Measurements from ENCODE around the gene PCMT1. TPM values are rescaled to one million over a fixed set of nuclear protein-coding genes. Genes with fewer than 3 reads are reported as not detected.
A peak's percentile ranks its signal among the peaks of the same experiment; 100 is the strongest.

The PCMT1 gene
- total RNA-seq, 1 donor from 2014 or later: 133 TPM

DNA sequence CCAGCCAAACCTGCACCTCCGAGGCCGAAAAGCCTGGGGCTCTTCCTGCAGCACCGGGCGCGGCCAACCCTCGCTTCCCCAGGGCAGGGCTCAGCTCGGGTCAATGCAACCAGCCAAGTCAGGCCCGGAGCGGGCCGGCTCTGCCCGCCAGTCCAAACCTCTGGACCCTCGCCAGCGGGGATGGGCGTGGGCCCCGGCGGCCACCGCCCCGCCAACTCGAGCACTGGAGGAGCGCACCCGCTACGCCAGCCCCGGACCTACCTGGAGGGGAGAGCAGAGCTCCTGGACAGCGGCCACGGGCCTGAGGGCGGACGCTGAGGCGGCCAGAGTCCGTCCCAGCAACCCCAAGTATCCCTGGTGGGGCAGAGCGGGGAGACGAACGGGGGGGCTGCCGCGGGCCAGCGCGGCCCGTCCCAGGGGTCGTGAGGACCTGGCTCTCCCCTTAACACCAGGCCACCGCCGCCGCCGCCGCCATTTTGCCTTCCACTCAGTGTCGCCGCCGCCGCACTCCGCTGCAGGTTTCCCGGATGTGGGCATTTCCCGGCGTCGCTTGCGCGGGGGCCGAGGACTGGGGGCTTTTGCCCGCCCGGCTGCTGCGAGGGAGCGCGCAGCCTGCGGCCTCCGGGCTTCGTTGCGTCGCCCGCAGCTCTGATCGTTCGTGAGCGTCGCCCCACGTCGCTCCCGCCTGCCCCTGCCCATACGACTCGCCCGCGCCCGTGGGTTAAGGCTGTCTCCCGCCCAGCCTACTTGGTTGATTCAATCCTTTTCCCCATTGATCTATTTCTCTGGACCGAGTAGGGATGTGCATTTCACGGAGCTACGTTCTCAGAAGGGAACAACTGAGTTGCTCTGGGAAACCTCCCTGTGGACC lies 31.7 kb upstream of the PCMT1 start, which contains the start of gene LATS1:
Gene LATS1 (minus strand): TSS at position 514 of the 871 bp plus-strand sequence. CDS start 15,975 bp downstream, outside the sequence.
- Histone ChIP-seq H3K4me3 (peak within 1 kb of the TSS; percentile 70), H3K9ac (peak within 1 kb of the TSS; percentile 97), H3K4me1 (peaks cover 18% of the 10 kb centered on the region), H2AFZ (replicated peaks) (peak within 1 kb of the TSS; percentile 87), H3K9me3 (ENCODE audit: low read depth) (no peaks in the 10 kb centered on the region), H3K79me2 (ENCODE audit: low read depth) (peaks cover 59% of the 10 kb centered on the region), H3K36me3 (no peaks in the 10 kb centered on the region), H3K27ac (peak within 1 kb of the TSS; percentile 98), H3K27me3 (no peaks in the 10 kb centered on the region), H4K20me1 (ENCODE audit: low read depth) (peaks cover 7% of the 10 kb centered on the region), H3K4me2 (peak within 1 kb of the TSS; percentile 90), H3F3A (ENCODE audit: low read depth) (peaks cover 17% of the 10 kb centered on the region)
- Mint-ChIP-seq H3K4me1 (peaks cover 18% of the 10 kb centered on the region), H3K27me3 (ENCODE audit: insufficient read depth, low read depth) (peaks cover 9% of the 10 kb centered on the region), H3K27ac (peak within 1 kb of the TSS; percentile 99), H3K9me3 (no peaks in the 10 kb centered on the region), H3K36me3 (peaks cover 9% of the 10 kb centered on the region), H3K4me3 (peak within 1 kb of the TSS; percentile 90)
- TF ChIP-seq EZH2phosphoT487 (IDR thresholded peaks at IDR 0.05): peak; percentile 34
- peak; percentile 64 for TF ChIP-seq EZH2 (IDR thresholded peaks at IDR 0.05)
- TF ChIP-seq, protein P1, sequence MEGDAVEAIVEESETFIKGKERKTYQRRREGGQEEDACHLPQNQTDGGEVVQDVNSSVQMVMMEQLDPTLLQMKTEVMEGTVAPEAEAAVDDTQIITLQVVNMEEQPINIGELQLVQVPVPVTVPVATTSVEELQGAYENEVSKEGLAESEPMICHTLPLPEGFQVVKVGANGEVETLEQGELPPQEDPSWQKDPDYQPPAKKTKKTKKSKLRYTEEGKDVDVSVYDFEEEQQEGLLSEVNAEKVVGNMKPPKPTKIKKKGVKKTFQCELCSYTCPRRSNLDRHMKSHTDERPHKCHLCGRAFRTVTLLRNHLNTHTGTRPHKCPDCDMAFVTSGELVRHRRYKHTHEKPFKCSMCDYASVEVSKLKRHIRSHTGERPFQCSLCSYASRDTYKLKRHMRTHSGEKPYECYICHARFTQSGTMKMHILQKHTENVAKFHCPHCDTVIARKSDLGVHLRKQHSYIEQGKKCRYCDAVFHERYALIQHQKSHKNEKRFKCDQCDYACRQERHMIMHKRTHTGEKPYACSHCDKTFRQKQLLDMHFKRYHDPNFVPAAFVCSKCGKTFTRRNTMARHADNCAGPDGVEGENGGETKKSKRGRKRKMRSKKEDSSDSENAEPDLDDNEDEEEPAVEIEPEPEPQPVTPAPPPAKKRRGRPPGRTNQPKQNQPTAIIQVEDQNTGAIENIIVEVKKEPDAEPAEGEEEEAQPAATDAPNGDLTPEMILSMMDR (IDR thresholded peaks at IDR 0.05): no peak
- DNase-seq (ENCODE audit: low spot score): peak; percentile 92

- Histone ChIP-seq H3K27me3 (no peaks in the 10 kb centered on the region), H2AFZ (replicated peaks) (no peak overlapping the region), H3K27ac (no peak overlapping the region), H3K4me2 (no peak overlapping the region), H4K20me1 (ENCODE audit: low read depth) (peaks cover 7% of the 10 kb centered on the region), H3K9me3 (ENCODE audit: low read depth) (no peaks in the 10 kb centered on the region), H3K4me3 (no peak overlapping the region), H3F3A (ENCODE audit: low read depth) (peaks cover 17% of the 10 kb centered on the region), H3K79me2 (ENCODE audit: low read depth) (peaks cover 42% of the 10 kb centered on the region), H3K9ac (no peak overlapping the region), H3K36me3 (no peaks in the 10 kb centered on the region), H3K4me1 (peaks cover 18% of the 10 kb centered on the region)
- Mint-ChIP-seq H3K4me1 (peaks cover 18% of the 10 kb centered on the region), H3K36me3 (peaks cover 6% of the 10 kb centered on the region), H3K9me3 (no peaks in the 10 kb centered on the region), H3K27ac (no peak overlapping the region), H3K27me3 (ENCODE audit: insufficient read depth, low read depth) (peaks cover 9% of the 10 kb centered on the region), H3K4me3 (peak overlapping the region; percentile 49)
- TF ChIP-seq EZH2phosphoT487 (IDR thresholded peaks at IDR 0.05) (no peak), EZH2 (IDR thresholded peaks at IDR 0.05) (no peak)
- TF ChIP-seq, protein P1 (IDR thresholded peaks at IDR 0.05): no peak
- no peak for DNase-seq (ENCODE audit: low spot score)
These were observed 30.0 kb upstream of the PCMT1 start for GRCh38 chr6:149719531-149719930.

DNA sequence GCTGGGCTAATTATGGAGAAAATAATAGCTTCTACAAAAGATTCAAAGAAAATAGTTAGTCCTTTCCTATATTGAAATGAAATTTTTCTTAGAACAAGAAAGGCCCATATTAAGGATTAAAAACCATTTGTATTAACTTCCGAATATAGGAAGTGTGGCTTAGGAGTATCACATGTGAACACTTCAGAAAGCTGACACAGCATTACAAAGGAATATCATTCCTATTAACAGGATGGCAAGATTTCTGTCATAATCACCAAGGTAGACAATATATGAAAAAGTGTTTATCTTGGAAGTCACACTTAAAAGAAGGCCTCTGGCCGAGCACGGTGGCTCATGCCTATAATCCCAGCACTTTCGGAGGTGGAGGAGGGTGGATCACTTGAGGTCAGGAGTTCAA lies 26.3 kb upstream of the PCMT1 start:
- H3K4me1 Mint-ChIP-seq: peaks cover 3% of the 10 kb centered on the region
- H4K20me1 ChIP-seq (ENCODE audit: low read depth): no peaks in the 10 kb centered on the region
- peaks cover 6% of the 10 kb centered on the region for H3F3A ChIP-seq (ENCODE audit: low read depth)
- H3K9ac ChIP-seq: no peak overlapping the region
- H3K36me3 ChIP-seq: no peaks in the 10 kb centered on the region
- no peak overlapping the region for H3K27ac ChIP-seq
- H3K4me1 ChIP-seq: peaks cover 5% of the 10 kb centered on the region
- H2AFZ ChIP-seq (replicated peaks): no peak overlapping the region
- no peak overlapping the region for H3K4me2 ChIP-seq
- no peak overlapping the region for H3K27ac Mint-ChIP-seq
- no peaks in the 10 kb centered on the region for H3K27me3 ChIP-seq
- H3K9me3 ChIP-seq (ENCODE audit: low read depth): no peaks in the 10 kb centered on the region
- no peak overlapping the region for H3K4me3 Mint-ChIP-seq
- DNase-seq (ENCODE audit: low spot score): no peak
- H3K27me3 Mint-ChIP-seq (ENCODE audit: insufficient read depth, low read depth): peaks cover 6% of the 10 kb centered on the region
- H3K4me3 ChIP-seq: no peak overlapping the region
- peaks cover 6% of the 10 kb centered on the region for H3K79me2 ChIP-seq (ENCODE audit: low read depth)
- TF ChIP-seq EZH2phosphoT487 (IDR thresholded peaks at IDR 0.05): no peak
- TF ChIP-seq, protein P1 (IDR thresholded peaks at IDR 0.05): no peak
- no peak for TF ChIP-seq EZH2 (IDR thresholded peaks at IDR 0.05)
- peaks cover 8% of the 10 kb centered on the region for H3K36me3 Mint-ChIP-seq
- H3K9me3 Mint-ChIP-seq: no peaks in the 10 kb centered on the region

Measured in neural progenitor cell (in vitro differentiated cells).